ENCODE measurements around the gene REEP3.

REEP3 gene

GRCh38 chr10:63515002-63515763, 6.0 kb upstream of the REEP3 start:
- DNase-seq = peak; percentile 52

GRCh38 chr10:63516207-63516606, 5.0 kb upstream of the REEP3 start:
- DNase-seq = no peak

- no peak for DNase-seq
Observed at GRCh38 chr10:63518690-63519288, 2.4 kb upstream of the REEP3 start.

GRCh38 chr10:63521416-63522276, 445 bp downstream of the REEP3 start:
- DNase-seq = peak; percentile 67

GRCh38 chr10:63522277-63522687, 1.1 kb downstream of the REEP3 start:
- peak; percentile 47 for DNase-seq

- DNase-seq = no peak
Observed at GRCh38 chr10:63522995-63523394, 1.8 kb downstream of the REEP3 start.

- DNase-seq = no peak
Observed at GRCh38 chr10:63525021-63525420, 3.8 kb downstream of the REEP3 start.

- no peak for DNase-seq
Observed at GRCh38 chr10:63527401-63527800, 6.2 kb downstream of the REEP3 start.

GRCh38 chr10:63528084-63528744, 7.0 kb downstream of the REEP3 start:
- DNase-seq = no peak

- DNase-seq = no peak
Observed at GRCh38 chr10:63530409-63530808, 9.2 kb downstream of the REEP3 start.

GRCh38 chr10:63534723-63535122, 13.5 kb downstream of the REEP3 start:
- DNase-seq = no peak

- DNase-seq = no peak
Observed at GRCh38 chr10:63536698-63537097, 15.5 kb downstream of the REEP3 start.

GRCh38 chr10:63537536-63537935, 16.3 kb downstream of the REEP3 start:
- no peak for DNase-seq

GRCh38 chr10:63539377-63539776, 18.2 kb downstream of the REEP3 start:
- no peak for DNase-seq

GRCh38 chr10:63539994-63540393, 18.8 kb downstream of the REEP3 start:
- no peak for DNase-seq

- DNase-seq = no peak
Observed at GRCh38 chr10:63542835-63543575, 21.8 kb downstream of the REEP3 start.

- DNase-seq = no peak
Observed at GRCh38 chr10:63543576-63543962, 22.4 kb downstream of the REEP3 start.

- DNase-seq = no peak
Observed at GRCh38 chr10:63544418-63544817, 23.2 kb downstream of the REEP3 start.

GRCh38 chr10:63547628-63548360, 26.6 kb downstream of the REEP3 start:
- DNase-seq = no peak

GRCh38 chr10:63548860-63549259, 27.7 kb downstream of the REEP3 start:
- no peak for DNase-seq

- DNase-seq = no peak
Observed at GRCh38 chr10:63549810-63550209, 28.6 kb downstream of the REEP3 start.

GRCh38 chr10:63553031-63553430, 31.8 kb downstream of the REEP3 start:
- DNase-seq = no peak
